GM18519 (cell line): Measurements from ENCODE around the gene MESP2.

Source experiments
- ATAC-seq: cut with Tn5 transposase; IDR thresholded peaks from one replicate; pipeline ENCODE4 v1.9.1; 2021; ENCODE audit warnings: mild to moderate bottlenecking, moderate library complexity; ENCODE audit not compliant: unreplicated experiment, low FRiP score

MESP2 gene

GRCh38 chr15:89776274-89777072 is at the start of gene MESP2:
TSS of gene MESP2 (plus strand) at chr15:89776332. CDS start at chr15:89776358, 26 bp downstream.
- no peak for ATAC-seq

GRCh38 chr15:89728254-89728653 is 47.9 kb upstream of the MESP2 start:
- ATAC-seq, result no peak

GRCh38 chr15:89731275-89731674 is 44.9 kb upstream of the MESP2 start:
- no peak for ATAC-seq

- ATAC-seq, result no peak
Observed at GRCh38 chr15:89732451-89733172, 43.5 kb upstream of the MESP2 start.

GRCh38 chr15:89735773-89736172 is 40.4 kb upstream of the MESP2 start:
- ATAC-seq, result no peak

GRCh38 chr15:89740137-89740536 is 36.0 kb upstream of the MESP2 start:
- peak; percentile 46 for ATAC-seq

- ATAC-seq, result no peak
Observed at GRCh38 chr15:89743011-89743410, 33.1 kb upstream of the MESP2 start.

- no peak for ATAC-seq
Observed at GRCh38 chr15:89743594-89743993, 32.5 kb upstream of the MESP2 start.

GRCh38 chr15:89745131-89745530 is 31.0 kb upstream of the MESP2 start:
- ATAC-seq, result no peak

- ATAC-seq, result no peak
Observed at GRCh38 chr15:89745768-89746167, 30.4 kb upstream of the MESP2 start.

- no peak for ATAC-seq
Observed at GRCh38 chr15:89746386-89746780, 29.7 kb upstream of the MESP2 start.

- ATAC-seq, result no peak
Observed at GRCh38 chr15:89747708-89748682, 28.1 kb upstream of the MESP2 start.

- no peak for ATAC-seq
Observed at GRCh38 chr15:89749054-89749453, 27.1 kb upstream of the MESP2 start.

GRCh38 chr15:89749526-89749925 is 26.6 kb upstream of the MESP2 start:
- ATAC-seq, result no peak

- no peak for ATAC-seq
Observed at GRCh38 chr15:89749951-89750559, 26.1 kb upstream of the MESP2 start.

- peak; percentile 83 for ATAC-seq
Observed at GRCh38 chr15:89750560-89751542, 25.3 kb upstream of the MESP2 start, which contains the start of gene MESP1. TSS of gene MESP1 (minus strand) at chr15:89751249. CDS start at chr15:89751231, 18 bp downstream.

- ATAC-seq, result no peak
Observed at GRCh38 chr15:89751748-89752147, 24.4 kb upstream of the MESP2 start.

- ATAC-seq, result no peak
Observed at GRCh38 chr15:89753855-89754254, 22.3 kb upstream of the MESP2 start.
